Measurements from ENCODE around the gene MIER2.

Gene MIER2

GRCh38 chr19:374886-375235, 30.3 kb upstream of the MIER2 start:
- Histone ChIP-seq H3K27me3 (ENCODE audit: insufficient read depth, low read depth) (peaks cover 70% of the 10 kb centered on the region), H3K36me3 (ENCODE audit: insufficient read depth) (no peaks in the 10 kb centered on the region), H3K79me2 (ENCODE audit: insufficient read depth, low read depth) (no peaks in the 10 kb centered on the region), H3K4me3 (IDR thresholded peaks at IDR 0.05; ENCODE audit: insufficient read depth, low read depth, low read length) (no peak overlapping the region), H3K9ac (no peak overlapping the region), H3K4me1 (ENCODE audit: low read depth, poor library complexity, severe bottlenecking) (no peaks in the 10 kb centered on the region), H3K27ac (no peak overlapping the region), H4K20me1 (ENCODE audit: insufficient read depth) (no peaks in the 10 kb centered on the region), H3K4me2 (no peak overlapping the region), H2AFZ (ENCODE audit: low read depth) (no peak overlapping the region)
- no peak for TF ChIP-seq CTCF (conservative IDR thresholded peaks at IDR 0.05; ENCODE audit: low read depth, low read length)

- no peaks in the 10 kb centered on the region for H3K79me2 ChIP-seq (ENCODE audit: insufficient read depth, low read depth)
- H3K4me2 ChIP-seq = no peak overlapping the region
- H3K36me3 ChIP-seq (ENCODE audit: insufficient read depth) = no peaks in the 10 kb centered on the region
- H3K27me3 ChIP-seq (ENCODE audit: insufficient read depth, low read depth) = peaks cover 71% of the 10 kb centered on the region
- H2AFZ ChIP-seq (ENCODE audit: low read depth) = no peak overlapping the region
- H3K27ac ChIP-seq = no peak overlapping the region
- no peaks in the 10 kb centered on the region for H4K20me1 ChIP-seq (ENCODE audit: insufficient read depth)
- no peak overlapping the region for H3K9ac ChIP-seq
- no peaks in the 10 kb centered on the region for H3K4me1 ChIP-seq (ENCODE audit: low read depth, poor library complexity, severe bottlenecking)
- no peak overlapping the region for H3K4me3 ChIP-seq (IDR thresholded peaks at IDR 0.05; ENCODE audit: insufficient read depth, low read depth, low read length)
- TF ChIP-seq CTCF (conservative IDR thresholded peaks at IDR 0.05; ENCODE audit: low read depth, low read length) = no peak
These were observed 29.7 kb upstream of the MIER2 start for GRCh38 chr19:374183-374885.

- Histone ChIP-seq H4K20me1 (ENCODE audit: insufficient read depth) (no peaks in the 10 kb centered on the region), H3K27me3 (ENCODE audit: insufficient read depth, low read depth) (peaks cover 73% of the 10 kb centered on the region), H3K27ac (no peak overlapping the region), H3K9ac (no peak overlapping the region), H3K36me3 (ENCODE audit: insufficient read depth) (no peaks in the 10 kb centered on the region), H3K79me2 (ENCODE audit: insufficient read depth, low read depth) (no peaks in the 10 kb centered on the region), H3K4me2 (no peak overlapping the region), H3K4me1 (ENCODE audit: low read depth, poor library complexity, severe bottlenecking) (no peaks in the 10 kb centered on the region), H3K4me3 (IDR thresholded peaks at IDR 0.05; ENCODE audit: insufficient read depth, low read depth, low read length) (no peak overlapping the region), H2AFZ (ENCODE audit: low read depth) (no peak overlapping the region)
- no peak for TF ChIP-seq CTCF (conservative IDR thresholded peaks at IDR 0.05; ENCODE audit: low read depth, low read length)
These were observed 29.0 kb upstream of the MIER2 start for GRCh38 chr19:373391-374182.

- no peaks in the 10 kb centered on the region for H3K79me2 ChIP-seq (ENCODE audit: insufficient read depth, low read depth)
- H3K4me3 ChIP-seq (IDR thresholded peaks at IDR 0.05; ENCODE audit: insufficient read depth, low read depth, low read length) = no peak overlapping the region
- H4K20me1 ChIP-seq (ENCODE audit: insufficient read depth) = no peaks in the 10 kb centered on the region
- TF ChIP-seq CTCF (conservative IDR thresholded peaks at IDR 0.05; ENCODE audit: low read depth, low read length) = no peak
- H3K4me1 ChIP-seq (ENCODE audit: low read depth, poor library complexity, severe bottlenecking) = no peaks in the 10 kb centered on the region
- H3K36me3 ChIP-seq (ENCODE audit: insufficient read depth) = no peaks in the 10 kb centered on the region
- no peak overlapping the region for H2AFZ ChIP-seq (ENCODE audit: low read depth)
- H3K27ac ChIP-seq = no peak overlapping the region
- H3K4me2 ChIP-seq = no peak overlapping the region
- no peak overlapping the region for H3K9ac ChIP-seq
- peaks cover 80% of the 10 kb centered on the region for H3K27me3 ChIP-seq (ENCODE audit: insufficient read depth, low read depth)
These were observed 27.8 kb upstream of the MIER2 start for GRCh38 chr19:372306-372890.
